Umbilical cord (tissue), 2 donors: ENCODE results near the gene NKAIN4. TPM values are rescaled to one million over a fixed set of nuclear protein-coding genes. Genes with fewer than 3 reads are reported as not detected.
"Not testable (repeated sequence)": the region's sequence is repeated elsewhere in the genome, so short reads cannot be mapped to it uniquely, and the experiment has no call there.

Experiments used
- DNase-seq: peaks from one replicate; pipeline ENCODE4 v3.0.0-alpha.2; 2015; ENCODE audit warnings: low spot score
- total RNA-seq: library from RNA; depleted of rRNA; stranded (reverse); fragments of >200 nt; gene quantifications from one replicate; pipeline ENCODE4 v1.2.3, GENCODE V29; 2014; ENCODE audit warnings: low replicate concordance; ENCODE audit not compliant: insufficient read depth

Gene NKAIN4
- total RNA-seq, 1 donor from 2014 or later = not detected

DNA sequence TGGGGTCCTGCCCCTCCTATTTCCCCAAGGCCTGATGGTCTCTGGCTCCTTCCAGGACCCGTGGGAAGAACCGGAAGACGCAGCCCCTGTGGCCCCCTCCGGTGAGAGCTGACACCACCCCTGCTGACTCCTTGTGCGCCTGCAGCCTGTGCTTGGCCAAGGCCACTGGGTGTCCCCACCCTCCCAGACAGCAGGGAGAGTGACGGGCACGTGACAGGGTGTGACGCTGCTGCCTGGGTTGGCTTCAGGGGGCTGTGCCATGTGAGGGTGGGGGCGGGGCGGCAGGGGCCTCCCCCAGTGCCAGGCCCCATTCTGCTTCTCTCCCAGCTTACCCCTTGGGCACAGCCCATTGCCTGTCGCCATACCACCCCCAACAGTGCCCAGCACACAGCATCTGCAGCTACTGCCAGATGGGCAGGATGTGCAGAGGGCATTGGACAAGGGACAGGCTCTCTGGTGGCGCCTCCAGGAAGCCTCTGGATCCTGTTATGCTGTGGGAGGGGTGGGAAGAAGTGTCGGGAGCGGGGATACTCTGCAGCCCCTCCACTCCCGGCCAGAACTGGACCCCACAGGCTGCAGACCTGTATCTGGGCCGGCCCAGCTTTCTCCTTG, 15.6 kb downstream of the NKAIN4 start:
- DNase-seq = no peak

DNA sequence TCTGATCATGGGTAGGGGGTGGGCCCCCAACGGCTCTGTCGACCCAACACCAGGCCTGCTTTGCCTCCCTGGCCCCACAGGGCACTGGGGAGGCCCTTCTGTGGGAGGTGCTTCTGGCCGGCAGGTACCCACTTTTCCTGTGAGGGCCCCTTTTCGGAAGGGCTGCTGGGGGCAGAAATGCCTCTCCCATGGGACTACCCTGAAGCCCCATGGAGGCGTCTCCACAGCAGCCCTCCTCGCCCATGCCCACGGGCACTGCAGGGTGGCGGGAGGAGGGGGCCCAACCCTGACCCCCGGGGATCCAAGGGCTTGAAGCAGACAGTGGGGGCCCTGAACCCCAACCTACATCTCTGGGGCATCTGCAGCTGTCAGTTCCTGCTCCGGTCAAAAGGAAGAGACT, 16.2 kb downstream of the NKAIN4 start:
- DNase-seq = no peak

DNA sequence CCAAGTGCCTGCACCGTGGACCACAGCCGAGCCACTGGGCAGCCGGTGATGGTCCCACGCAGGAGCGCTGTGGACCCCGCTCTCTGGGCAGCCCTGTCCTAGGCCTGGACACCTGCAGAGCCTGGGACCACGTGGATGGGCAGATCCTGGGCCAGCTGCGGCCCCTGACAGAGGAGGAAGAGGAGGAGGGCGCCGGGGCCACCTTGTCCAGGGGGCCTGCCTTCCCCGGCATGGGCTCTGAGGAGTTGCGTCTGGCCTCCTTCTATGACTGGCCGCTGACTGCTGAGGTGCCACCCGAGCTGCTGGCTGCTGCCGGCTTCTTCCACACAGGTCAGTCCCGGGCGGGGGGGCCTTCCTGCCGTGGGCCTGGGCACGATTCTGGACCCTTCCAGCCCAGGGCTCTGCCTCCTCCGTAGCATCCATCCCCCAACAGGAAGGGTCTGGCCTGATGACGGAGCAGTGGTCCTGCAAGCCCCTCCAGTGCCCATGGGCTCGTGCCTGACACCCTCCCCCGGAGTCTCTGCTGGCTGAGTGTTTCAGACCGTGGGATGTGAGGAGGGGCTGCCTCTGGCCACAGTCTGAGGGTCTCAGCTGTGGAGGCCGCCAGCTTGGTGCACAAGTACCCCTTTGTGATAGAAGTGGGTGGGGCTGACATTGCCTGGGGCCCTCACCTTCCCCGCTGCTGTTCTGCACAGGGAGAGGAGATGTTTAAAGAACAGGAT, 18.0 kb downstream of the NKAIN4 start:
- DNase-seq = no peak

DNA sequence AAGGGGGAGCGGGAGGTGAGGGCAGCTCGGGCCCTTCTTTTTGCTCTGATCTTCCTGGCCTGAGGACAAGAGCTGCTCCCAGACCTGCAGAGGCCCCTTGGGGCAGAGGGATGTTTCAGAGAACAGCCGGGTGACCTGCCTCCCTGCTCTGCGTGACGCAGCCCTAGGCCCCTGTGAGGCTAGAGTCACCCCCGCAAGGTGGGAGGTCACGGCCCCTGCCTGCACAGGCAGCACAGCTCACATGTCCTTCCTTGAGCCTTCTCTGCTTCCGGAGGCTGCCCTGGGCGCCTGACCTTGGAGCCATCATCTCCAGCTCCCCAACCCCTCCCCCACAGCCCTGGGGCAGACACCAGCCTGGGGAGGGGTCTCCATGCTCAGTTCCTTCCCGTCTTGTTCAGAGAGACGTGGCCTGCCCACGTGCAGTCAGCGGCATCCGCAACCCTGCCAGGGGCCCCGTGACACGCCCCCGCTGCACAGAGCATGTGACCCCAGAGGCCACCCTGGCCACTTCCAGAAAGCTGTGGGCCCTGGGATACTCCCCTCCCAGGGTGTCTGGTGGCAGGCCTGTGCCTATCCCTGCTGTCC, 18.8 kb downstream of the NKAIN4 start, which contains the start of gene BIRC7:
Gene BIRC7 (plus strand): TSS at position 507 of the 585 bp plus-strand sequence. CDS start 192 bp downstream, outside the sequence.
- DNase-seq = no peak

DNA sequence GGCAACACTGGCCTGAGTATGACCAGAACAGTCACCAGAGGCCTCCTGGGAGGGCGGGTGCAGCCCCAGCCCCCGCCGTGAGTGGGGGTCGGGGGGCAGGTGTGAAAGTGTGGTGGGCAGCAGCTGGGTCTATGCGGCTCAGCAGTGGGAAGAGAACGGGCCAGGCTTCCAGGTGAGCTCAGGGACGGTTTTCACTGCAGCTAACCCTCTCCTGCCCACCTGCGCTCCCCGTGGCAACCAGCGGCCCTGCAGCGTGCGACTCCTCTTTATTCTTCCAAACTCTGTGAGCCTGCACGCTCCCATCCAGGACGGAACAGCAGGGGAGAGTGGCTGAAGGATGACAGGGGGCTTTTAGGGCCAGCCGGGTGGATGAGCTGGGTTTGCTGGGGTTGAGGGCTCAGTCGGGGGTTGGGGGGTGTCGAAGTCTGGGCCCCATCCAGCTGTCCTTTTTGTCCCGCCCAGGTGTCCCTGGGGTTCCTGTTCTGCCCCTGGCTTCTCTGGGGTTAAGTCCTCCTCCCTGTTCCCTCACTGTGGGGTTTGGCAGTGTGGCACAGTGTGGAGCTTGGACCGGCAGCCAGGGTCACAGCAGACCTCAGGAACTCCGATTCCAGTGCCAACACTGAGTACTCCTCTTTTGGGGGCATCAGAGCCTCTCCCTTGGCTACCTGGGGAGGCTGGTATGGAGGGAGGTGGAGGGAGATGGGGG, 19.4 kb downstream of the NKAIN4 start:
- DNase-seq = no peak

DNA sequence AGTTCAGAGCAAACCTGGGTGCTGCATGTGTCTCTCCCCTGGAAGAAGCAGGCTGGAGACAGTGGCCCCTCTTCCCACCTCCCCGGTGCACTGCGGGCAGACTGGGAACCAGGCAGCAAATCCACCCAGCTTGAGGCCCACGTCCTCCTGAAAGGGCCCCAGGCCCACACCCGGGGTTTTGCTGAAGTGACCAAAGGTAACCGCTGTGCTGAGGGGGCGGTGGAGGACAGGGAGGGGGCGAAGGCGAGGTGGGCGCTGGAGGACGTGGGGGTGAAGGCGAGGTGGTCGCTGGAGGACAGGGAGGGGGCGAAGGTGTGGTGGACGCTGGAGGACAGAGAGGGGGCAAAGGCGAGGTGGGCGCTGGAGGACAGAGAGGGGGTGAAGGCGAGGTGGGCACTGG, 20.3 kb downstream of the NKAIN4 start:
- DNase-seq = no peak

DNA sequence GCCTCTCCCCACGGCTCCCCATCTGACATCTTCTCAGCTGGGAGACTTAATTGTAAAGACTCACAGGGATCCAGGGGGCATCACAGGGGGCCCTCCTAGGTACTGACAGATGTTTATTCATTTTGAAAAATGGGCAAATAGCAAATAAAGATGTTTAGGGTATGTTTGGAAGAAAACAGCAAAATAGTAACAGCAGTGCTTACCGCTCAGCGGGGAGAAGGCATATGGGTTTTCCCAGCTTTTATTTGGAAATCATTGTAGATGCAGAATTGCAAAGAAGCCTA, 21.3 kb downstream of the NKAIN4 start:
- DNase-seq = no peak

DNA sequence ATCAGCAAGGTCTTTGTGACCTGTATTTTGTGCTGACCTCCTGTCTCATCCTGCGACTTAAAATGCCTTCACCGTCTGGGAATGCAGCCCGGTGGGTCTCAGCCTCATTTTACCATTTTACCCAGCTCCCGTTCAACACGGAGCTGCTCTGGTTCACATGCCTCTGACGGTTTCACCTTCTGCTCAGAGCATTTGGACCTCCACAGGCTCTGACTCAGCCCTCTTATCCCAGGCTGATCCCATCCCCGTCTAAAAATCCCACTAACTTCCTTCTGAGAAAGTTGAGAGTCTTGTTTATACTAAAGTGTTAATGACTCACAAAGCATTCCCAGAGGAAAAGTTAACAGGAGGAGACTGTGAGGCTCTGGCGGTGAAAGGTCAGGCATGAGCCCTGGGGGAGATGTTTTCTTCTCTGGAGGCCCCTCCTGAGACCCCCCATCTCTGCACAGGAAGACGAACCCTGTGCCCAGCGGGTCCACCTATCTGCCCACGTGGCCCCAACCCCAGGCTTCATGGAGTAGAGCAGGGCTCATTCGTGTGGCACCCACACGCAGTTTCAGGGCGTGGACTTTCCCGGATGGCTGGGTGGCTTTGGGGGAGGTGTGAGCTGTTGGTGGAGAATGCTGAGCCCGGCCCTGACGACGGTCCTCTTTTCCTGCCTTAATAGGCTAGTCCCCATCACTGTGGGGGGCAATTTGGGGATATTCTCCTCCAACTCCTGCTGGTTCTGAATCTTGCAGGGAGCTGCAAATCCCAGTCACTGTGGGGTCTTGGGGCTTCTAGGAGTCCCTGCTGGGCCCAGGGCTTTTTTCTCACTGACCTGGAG, 21.8 kb downstream of the NKAIN4 start:
- DNase-seq = peak; percentile 61

DNA sequence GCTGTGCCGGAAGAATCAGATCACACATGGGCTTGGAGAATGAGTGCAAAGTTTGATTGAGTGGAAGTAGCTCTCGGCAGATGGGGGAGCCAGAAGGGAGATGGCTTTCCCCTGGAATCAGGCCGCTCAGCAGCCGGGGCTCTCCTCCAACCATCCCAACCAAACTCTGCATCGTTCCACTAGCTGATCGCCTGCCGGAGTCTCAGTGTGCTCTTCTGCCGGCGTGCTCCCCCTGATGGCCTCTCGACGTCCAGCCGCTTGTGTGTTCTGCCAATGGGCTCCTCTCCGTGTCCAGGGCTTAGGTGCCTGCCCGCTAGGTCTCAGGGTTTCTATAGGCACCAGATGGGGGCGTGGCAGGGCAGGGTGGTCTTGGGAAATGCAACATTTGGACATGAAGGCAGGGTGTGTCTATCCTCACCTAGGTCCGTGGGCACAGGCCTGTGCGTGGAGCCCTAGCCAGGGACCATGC, 23.4 kb downstream of the NKAIN4 start:
- DNase-seq = peak; percentile 83

DNA sequence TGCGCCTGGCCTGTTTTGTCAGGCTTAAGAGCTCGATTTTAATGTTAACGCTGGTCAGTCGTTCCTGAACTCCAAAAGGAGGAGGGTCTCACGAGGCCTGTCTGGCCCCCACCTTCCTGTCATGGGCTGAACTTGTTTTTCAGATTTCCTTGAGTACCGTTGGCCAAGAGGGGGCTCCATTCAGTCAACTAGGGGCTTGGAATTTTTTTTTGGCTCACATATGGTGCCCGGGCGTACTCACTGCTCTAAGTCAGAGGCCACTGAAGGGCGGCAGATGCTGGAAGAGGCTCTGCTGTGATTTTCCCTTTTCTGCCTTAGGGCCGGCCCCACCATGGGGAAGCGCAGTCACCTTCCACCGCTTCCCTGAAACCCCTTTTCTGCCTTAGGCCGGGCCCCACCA, 25.5 kb downstream of the NKAIN4 start:
- peak; percentile 56 for DNase-seq

DNA sequence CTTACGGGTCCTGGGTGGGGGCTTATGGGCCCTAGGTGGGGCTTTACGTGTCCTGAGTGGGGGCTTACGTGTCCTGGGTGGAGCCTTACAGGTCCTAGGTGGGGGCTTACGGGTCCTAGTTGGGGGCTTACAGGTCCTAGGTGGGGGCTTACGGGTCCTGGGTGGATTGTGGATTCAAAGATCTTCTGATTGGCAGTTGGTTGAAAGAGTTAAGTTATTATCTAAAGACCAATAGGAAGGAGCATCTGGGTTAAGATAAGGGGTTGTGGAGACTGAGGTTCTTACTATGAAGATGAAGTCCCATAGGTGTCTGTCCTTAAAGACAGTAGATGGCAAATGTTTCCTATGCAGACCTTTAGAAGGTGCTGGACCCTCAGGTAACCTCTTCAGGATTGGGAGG, 27.0 kb downstream of the NKAIN4 start:
- no peak for DNase-seq

DNA sequence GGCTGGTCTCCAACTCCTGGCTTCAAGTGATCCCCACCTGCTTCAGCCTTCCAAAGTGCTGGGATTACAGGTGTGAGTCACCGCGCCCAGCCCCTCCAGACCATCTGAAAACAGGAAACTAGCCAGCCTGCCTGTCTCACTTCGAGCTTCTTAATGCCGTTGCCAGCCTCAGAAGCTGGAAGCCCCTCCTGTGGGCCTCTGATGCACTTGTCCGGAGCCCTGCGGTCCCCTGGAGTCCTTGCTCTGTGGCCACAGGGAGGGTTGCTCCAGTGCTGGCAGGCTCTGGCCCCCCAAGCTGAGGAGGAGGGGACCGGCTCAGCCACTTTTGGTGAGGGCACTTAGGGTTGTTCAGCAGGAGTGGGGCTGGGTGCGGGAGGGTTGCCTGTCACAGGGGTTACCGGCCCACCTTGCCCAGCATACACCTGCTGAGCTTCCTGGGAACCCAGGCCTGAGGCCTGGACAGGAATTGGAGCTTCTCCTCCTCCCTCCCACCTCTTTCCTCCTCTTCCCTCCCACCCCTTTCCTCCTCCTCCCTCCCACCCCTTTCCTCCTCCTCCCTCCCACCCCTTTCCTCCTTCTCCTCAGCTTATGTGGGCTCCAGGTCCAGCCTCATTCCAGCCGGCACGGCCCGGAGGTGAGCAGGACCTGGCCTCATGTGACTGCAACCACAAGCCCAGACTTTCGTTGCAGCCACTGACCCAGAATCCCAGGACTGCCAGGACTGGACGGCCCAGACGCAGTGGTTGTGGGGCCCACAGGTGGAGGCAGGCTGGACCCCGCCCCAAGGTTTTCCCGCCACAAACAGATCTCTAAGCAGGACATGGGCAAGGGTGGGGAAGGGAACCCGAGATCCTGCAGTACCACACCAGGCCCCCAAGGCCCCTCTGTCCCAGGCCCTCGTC, 28.0 kb downstream of the NKAIN4 start:
- DNase-seq = no peak

DNA sequence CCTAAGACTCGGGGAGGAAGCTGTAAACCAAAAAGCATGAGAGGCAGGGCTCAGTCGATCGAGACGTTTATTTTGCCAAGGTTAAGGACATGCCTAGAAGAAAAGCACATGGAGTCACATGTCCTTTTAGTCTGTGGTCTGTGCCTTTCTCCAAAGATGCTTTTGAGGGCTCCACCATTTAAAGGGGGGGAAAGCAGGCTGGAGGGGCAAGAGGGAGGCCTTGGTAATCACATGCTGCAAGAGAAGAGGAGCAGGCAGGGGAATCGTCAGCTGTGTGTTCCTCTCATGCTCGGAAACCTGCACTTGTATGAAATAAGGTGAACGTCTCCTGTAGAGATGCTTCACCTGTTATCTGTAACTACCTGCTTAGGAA, 29.2 kb downstream of the NKAIN4 start:
- no peak for DNase-seq

DNA sequence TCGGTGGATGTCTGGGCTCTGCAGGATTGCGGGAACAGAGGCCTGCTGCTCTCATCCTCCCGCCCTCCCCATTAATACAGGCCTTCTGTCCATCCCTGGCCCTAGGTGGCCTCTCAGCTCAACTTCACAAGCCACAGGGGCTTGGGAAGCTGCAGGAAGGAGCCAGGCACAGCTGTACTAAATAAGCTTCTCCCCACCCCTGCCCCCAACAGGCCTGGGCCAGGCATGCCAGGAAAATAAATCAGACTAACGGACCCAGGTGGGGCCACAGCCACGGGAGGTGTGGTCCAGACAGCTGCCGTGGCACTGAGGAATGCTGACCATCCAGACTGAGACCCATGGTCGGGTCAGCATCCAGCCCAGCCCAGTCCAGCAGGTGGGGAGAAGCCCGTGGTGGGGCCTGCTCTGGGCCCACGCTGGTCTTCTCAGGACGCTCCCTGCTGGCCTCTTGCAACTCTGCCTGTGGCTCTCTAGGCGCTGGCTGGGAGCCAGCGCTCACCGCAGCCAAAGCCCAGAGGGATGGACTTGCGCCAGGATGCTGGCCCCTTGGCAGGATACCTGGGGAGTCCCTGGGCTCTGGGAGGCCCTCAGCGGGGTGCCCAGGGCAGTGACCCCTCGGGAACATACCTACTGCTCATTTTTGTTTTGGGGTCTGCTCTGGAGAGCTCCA, 29.7 kb downstream of the NKAIN4 start:
- DNase-seq = no peak

DNA sequence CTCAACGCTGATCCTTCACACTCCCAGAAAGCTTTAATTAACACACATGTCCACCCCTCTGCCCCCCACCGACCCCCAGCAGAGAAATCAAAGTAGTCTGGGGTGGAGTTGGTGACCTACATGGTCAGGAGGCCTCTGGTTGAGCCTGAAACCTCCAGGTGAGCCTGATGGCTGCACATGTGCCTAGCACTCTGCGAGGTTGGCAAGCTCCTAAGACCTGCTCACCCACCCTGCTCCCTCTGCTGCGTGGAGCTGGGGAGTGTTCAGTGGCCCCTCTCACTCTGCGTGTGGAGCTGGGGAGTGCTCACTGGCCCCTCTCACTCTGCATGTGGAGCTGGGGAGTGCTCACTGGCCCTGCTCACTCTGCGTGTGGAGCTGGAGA, 30.4 kb downstream of the NKAIN4 start:
- no peak for DNase-seq

DNA sequence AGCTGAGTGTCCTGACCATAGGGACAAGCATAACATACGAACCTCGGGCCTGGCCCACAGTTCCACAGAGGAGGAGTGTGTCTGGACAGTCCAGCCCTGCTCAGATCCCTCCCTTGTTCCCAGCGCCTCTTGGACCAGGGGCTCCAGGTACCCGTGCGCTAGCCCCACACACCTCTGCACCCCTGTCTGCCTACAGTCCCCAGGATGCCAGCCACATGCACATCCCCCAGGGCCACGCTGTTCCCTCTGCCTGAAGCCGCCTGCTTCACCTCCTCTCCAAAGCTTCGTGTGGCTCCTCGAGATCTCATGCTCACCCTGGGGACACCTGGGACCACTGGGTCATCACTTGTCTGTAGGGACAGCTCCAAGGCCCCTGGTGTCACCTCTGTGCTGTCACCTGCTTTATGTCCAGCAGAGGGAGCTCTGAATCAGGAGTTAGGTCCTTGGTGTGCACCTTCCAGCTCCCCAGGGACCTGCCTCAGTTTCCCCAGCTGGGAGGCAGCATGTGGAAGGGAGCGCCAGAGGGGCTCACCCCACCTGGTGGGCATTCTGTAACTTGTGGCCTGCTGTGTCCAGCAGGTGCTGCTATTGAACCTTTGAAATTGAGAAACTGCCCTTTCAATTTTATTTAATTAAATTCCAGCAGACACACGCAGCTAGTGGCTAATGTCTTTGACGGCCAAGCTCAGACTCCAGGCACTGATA, 31.0 kb downstream of the NKAIN4 start:
- DNase-seq = peak; percentile 35

DNA sequence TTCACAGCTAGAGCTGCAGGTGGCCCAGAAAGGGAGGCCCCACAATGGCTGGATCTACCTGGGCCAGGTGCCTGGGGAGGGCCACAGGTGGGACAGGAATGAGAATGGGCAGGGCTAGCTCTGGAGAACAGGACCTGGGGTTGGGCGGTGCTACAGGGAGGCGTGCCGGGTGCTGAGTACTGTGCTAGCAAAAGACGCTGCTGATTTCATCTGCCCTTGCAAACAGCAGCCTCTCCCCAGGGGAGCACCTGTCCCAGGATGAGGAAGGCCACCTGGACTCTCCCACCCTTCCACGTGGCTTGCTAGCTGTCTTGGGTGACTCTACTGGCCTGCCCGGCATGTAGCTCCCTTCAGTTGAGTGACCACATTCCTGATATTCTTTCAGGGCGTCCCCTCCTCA, 31.7 kb downstream of the NKAIN4 start:
- DNase-seq = no peak

DNA sequence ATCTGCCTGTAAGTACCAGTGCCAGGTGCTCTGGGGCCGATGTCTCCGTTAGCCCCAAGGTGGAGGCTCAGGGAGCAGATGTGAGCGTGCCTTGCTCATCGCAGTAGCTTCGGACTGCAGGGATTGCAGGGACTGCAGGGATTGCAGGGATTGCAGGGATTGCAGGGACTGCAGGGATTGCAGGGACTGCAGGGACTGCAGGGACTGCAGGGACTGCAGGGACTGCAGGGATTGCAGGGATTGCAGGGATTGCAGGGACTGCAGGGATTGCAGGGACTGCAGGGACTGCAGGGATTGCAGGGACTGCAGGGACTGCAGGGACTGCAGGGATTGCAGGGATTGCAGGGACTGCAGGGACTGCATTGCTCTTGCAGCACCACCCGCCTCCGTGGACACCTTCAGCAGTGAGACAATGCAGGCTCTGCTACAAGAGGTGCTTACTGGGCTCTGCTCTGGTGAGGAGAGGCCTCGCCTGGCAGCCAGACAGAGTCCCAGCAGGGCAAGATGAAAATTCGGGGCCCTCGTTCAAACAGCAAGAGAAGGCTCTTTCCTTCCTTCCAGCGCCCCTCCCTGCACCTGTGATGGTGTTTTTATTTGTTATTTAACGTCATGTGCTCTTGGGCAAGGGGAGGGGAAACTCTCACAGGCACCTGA, 32.7 kb downstream of the NKAIN4 start:
- not testable (repeated sequence) for DNase-seq
